Measurements from ENCODE around the gene HEPACAM.

Gene HEPACAM

DNA sequence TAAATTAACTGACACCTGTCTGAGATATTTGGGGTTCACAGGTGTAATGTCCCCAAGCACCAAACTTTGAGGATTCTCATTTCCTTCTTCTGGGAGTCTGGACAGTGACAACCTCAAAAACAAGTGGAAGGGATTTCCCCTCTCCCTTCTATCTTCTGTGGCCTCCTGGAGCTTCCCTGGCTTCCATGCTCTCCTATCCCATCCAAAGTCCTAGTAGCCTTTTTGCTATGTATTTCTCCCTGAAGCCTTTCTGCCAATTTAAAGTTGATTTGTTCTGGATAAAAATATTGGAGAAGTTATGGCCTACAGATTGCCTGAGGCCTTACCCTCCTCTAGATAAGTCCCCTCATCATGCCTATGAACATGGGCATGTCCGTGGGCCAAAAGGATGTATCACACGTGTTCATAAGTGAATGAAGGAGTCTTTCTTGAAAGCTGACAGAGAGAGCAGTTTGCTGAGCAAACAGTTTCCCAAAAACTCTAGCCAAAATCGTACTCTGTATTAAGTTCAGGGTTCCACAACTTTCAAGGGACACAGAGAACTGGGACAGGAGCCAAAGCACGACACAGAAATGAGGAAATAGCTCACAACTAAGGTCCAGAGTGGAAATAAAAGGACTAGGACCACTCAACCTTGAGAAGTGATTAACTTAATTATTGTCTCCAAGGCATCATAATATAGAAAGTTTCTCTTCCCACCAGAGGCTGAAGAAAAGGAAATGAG is 6.7 kb downstream of the HEPACAM start:
- FAIRE-seq: no peak
- TF ChIP-seq POU2F2 (IDR thresholded peaks at IDR 0.05; ENCODE audit: low read depth, low read length): no peak
- no peak for TF ChIP-seq TAF1 (IDR thresholded peaks at IDR 0.05; ENCODE audit: low read depth, low read length)
- TF ChIP-seq POLR2AphosphoS5 (IDR thresholded peaks at IDR 0.05; ENCODE audit: low read depth, low read length): no peak
- no peak for TF ChIP-seq POLR2A (IDR thresholded peaks at IDR 0.05; ENCODE audit: low read depth, low read length)
- no peak for TF ChIP-seq PAX5 (IDR thresholded peaks at IDR 0.05; ENCODE audit: insufficient read depth, low read length, severe bottlenecking)
- TF ChIP-seq SPI1 (IDR thresholded peaks at IDR 0.05; ENCODE audit: low read depth, low read length): no peak
- no peak for DNase-seq (ENCODE audit: insufficient read length, low spot score)

- FAIRE-seq: no peak
- TF ChIP-seq SPI1 (IDR thresholded peaks at IDR 0.05; ENCODE audit: low read depth, low read length) (no peak), POLR2AphosphoS5 (IDR thresholded peaks at IDR 0.05; ENCODE audit: low read depth, low read length) (no peak), TAF1 (IDR thresholded peaks at IDR 0.05; ENCODE audit: low read depth, low read length) (no peak), POLR2A (IDR thresholded peaks at IDR 0.05; ENCODE audit: low read depth, low read length) (no peak), POU2F2 (IDR thresholded peaks at IDR 0.05; ENCODE audit: low read depth, low read length) (no peak), PAX5 (IDR thresholded peaks at IDR 0.05; ENCODE audit: insufficient read depth, low read length, severe bottlenecking) (no peak)
- no peak for DNase-seq (ENCODE audit: insufficient read length, low spot score)
Observed at GRCh38 chr11:124923296-124923695, 12.6 kb downstream of the HEPACAM start.

DNA sequence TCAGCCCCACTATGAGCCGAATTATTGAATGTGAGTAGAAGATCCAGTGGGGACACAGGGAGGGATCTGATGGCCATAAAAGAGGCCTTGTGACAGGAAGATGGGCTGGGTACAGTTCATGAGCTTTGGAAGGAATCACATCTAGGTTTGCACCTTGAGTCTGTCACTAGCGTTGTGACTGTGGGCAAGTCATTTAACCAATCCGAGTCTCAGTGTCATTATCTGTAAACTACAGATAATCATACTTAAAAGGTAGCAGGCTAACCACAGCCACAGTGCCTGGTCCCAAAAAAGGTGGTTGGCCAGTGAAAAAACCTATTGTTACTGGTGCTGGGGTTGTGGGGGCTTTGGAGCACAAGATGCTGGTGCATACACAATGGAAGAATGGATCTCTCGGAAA is 13.0 kb downstream of the HEPACAM start:
- no peak for DNase-seq (ENCODE audit: insufficient read length, low spot score)
- no peak for FAIRE-seq
- TF ChIP-seq POLR2AphosphoS5 (IDR thresholded peaks at IDR 0.05; ENCODE audit: low read depth, low read length) (no peak), SPI1 (IDR thresholded peaks at IDR 0.05; ENCODE audit: low read depth, low read length) (no peak), POU2F2 (IDR thresholded peaks at IDR 0.05; ENCODE audit: low read depth, low read length) (no peak), POLR2A (IDR thresholded peaks at IDR 0.05; ENCODE audit: low read depth, low read length) (no peak), TAF1 (IDR thresholded peaks at IDR 0.05; ENCODE audit: low read depth, low read length) (no peak), PAX5 (IDR thresholded peaks at IDR 0.05; ENCODE audit: insufficient read depth, low read length, severe bottlenecking) (no peak)

DNA sequence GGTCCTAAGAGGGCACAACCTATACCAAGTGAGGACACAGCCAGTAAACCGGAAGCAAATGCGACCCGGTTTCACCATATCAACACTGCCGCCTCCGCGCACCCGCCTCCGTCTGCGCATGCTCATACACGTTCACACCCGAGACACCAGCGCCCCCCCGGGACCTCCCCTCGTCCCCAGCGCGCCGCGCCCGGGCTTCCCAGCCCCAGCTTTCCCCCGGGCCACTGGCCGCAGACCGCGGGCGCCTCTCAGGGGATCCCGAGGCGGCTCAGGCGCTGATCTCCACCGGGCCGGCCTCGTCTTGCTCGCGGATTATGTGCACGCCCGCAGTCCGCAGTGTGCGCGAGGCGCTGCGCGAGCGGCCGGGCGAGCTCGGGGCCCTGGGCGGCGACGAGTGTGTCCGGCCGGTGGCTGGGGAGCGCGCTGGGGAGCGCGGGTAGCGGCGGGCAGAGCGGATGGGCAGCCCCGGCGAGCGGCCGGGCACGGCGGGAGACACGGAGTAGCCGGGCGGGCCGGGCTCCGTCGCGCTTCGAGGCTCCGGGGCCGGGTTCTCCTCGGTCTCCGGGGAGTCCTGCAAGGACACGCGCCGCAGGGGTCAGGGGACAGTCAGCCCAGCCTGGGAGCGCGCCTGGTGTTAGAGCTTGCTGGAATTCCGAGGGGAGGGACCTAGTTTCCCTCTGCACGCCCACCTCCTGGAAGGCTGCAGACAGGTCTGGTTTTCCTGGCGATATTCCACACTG is 14.8 kb downstream of the HEPACAM start:
- TF ChIP-seq POLR2A (IDR thresholded peaks at IDR 0.05; ENCODE audit: low read depth, low read length): no peak
- no peak for TF ChIP-seq POLR2AphosphoS5 (IDR thresholded peaks at IDR 0.05; ENCODE audit: low read depth, low read length)
- no peak for TF ChIP-seq POU2F2 (IDR thresholded peaks at IDR 0.05; ENCODE audit: low read depth, low read length)
- TF ChIP-seq SPI1 (IDR thresholded peaks at IDR 0.05; ENCODE audit: low read depth, low read length): no peak
- TF ChIP-seq TAF1 (IDR thresholded peaks at IDR 0.05; ENCODE audit: low read depth, low read length): no peak
- no peak for TF ChIP-seq PAX5 (IDR thresholded peaks at IDR 0.05; ENCODE audit: insufficient read depth, low read length, severe bottlenecking)
- no peak for FAIRE-seq
- no peak for DNase-seq (ENCODE audit: insufficient read length, low spot score)

DNA sequence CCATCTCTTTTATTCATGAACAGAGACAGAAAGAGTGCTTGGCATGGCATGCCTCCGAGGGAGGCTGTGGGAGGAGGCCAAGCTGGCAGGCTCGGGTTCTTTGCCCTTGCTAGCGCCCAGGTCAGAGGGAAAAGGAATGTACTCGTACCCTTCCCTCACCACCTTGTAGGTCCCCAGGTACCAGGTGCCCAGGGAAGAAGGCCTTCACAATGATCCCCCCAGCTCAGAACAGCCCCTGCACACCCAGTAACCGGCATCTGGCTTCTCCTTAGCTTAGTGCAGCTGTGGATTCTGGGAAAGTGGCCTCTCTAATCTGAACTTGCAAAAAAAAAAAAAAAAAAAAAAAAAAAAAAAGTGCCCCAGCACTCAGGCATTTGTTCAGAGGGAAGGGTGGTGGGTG is 15.5 kb downstream of the HEPACAM start:
- TF ChIP-seq TAF1 (IDR thresholded peaks at IDR 0.05; ENCODE audit: low read depth, low read length) (no peak), SPI1 (IDR thresholded peaks at IDR 0.05; ENCODE audit: low read depth, low read length) (no peak), PAX5 (IDR thresholded peaks at IDR 0.05; ENCODE audit: insufficient read depth, low read length, severe bottlenecking) (no peak), POLR2AphosphoS5 (IDR thresholded peaks at IDR 0.05; ENCODE audit: low read depth, low read length) (no peak), POU2F2 (IDR thresholded peaks at IDR 0.05; ENCODE audit: low read depth, low read length) (no peak)
- no peak for FAIRE-seq
- no peak for DNase-seq (ENCODE audit: insufficient read length, low spot score)

GRCh38 chr11:124919898-124920297 is 15.9 kb downstream of the HEPACAM start:
- TF ChIP-seq SPI1 (IDR thresholded peaks at IDR 0.05; ENCODE audit: low read depth, low read length): no peak
- no peak for TF ChIP-seq POLR2AphosphoS5 (IDR thresholded peaks at IDR 0.05; ENCODE audit: low read depth, low read length)
- TF ChIP-seq POLR2A (IDR thresholded peaks at IDR 0.05; ENCODE audit: low read depth, low read length): no peak
- no peak for TF ChIP-seq POU2F2 (IDR thresholded peaks at IDR 0.05; ENCODE audit: low read depth, low read length)
- TF ChIP-seq PAX5 (IDR thresholded peaks at IDR 0.05; ENCODE audit: insufficient read depth, low read length, severe bottlenecking): no peak
- no peak for TF ChIP-seq TAF1 (IDR thresholded peaks at IDR 0.05; ENCODE audit: low read depth, low read length)
- FAIRE-seq (no peak), DNase-seq (ENCODE audit: insufficient read length, low spot score) (no peak)

GRCh38 chr11:124918950-124919349 is 16.9 kb downstream of the HEPACAM start, which contains the start of gene HEPN1:
TSS of gene HEPN1 (plus strand) at chr11:124919250.
- FAIRE-seq (no peak), DNase-seq (ENCODE audit: insufficient read length, low spot score) (no peak)
- TF ChIP-seq PAX5 (IDR thresholded peaks at IDR 0.05; ENCODE audit: insufficient read depth, low read length, severe bottlenecking) (no peak), POLR2A (IDR thresholded peaks at IDR 0.05; ENCODE audit: low read depth, low read length) (no peak), POU2F2 (IDR thresholded peaks at IDR 0.05; ENCODE audit: low read depth, low read length) (no peak), POLR2AphosphoS5 (IDR thresholded peaks at IDR 0.05; ENCODE audit: low read depth, low read length) (no peak), SPI1 (IDR thresholded peaks at IDR 0.05; ENCODE audit: low read depth, low read length) (no peak), TAF1 (IDR thresholded peaks at IDR 0.05; ENCODE audit: low read depth, low read length) (no peak)

DNA sequence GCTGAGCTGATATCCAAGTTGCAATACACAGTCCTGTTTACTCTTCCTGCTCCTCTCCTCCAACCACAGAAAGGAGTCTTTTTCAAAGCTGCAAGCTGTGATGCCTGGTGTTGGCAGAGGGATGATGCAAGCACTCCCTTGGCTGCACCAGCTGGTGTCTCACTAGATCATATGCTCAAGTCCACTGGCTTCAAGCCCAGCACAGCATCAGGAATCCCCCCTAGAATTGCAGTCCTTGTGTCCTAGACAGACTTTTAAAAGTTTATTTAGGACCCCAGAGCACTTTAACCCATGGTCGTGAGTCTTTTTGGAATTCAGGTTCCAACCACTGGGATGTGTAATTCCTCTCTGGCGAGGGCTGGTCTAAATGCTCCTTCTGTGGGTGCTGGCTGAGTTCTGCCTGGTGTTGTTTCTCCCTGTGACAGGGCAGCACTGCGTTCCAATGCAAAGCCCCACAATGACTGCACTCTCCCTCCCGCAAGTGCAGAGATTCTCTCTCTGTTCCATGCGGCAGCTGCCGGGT is 18.7 kb downstream of the HEPACAM start:
- TF ChIP-seq SPI1 (IDR thresholded peaks at IDR 0.05; ENCODE audit: low read depth, low read length): no peak
- no peak for TF ChIP-seq PAX5 (IDR thresholded peaks at IDR 0.05; ENCODE audit: insufficient read depth, low read length, severe bottlenecking)
- TF ChIP-seq POU2F2 (IDR thresholded peaks at IDR 0.05; ENCODE audit: low read depth, low read length): no peak
- no peak for TF ChIP-seq POLR2AphosphoS5 (IDR thresholded peaks at IDR 0.05; ENCODE audit: low read depth, low read length)
- TF ChIP-seq TAF1 (IDR thresholded peaks at IDR 0.05; ENCODE audit: low read depth, low read length): no peak
- no peak for TF ChIP-seq POLR2A (IDR thresholded peaks at IDR 0.05; ENCODE audit: low read depth, low read length)
- FAIRE-seq (no peak), DNase-seq (ENCODE audit: insufficient read length, low spot score) (no peak)

GRCh38 chr11:124916370-124916710 is 19.5 kb downstream of the HEPACAM start:
- FAIRE-seq (no peak), DNase-seq (ENCODE audit: insufficient read length, low spot score) (no peak)
- no peak for TF ChIP-seq POU2F2 (IDR thresholded peaks at IDR 0.05; ENCODE audit: low read depth, low read length)
- TF ChIP-seq SPI1 (IDR thresholded peaks at IDR 0.05; ENCODE audit: low read depth, low read length): no peak
- no peak for TF ChIP-seq POLR2AphosphoS5 (IDR thresholded peaks at IDR 0.05; ENCODE audit: low read depth, low read length)
- TF ChIP-seq PAX5 (IDR thresholded peaks at IDR 0.05; ENCODE audit: insufficient read depth, low read length, severe bottlenecking): no peak
- no peak for TF ChIP-seq TAF1 (IDR thresholded peaks at IDR 0.05; ENCODE audit: low read depth, low read length)
- no peak for TF ChIP-seq POLR2A (IDR thresholded peaks at IDR 0.05; ENCODE audit: low read depth, low read length)

All from GM12891 (cell line).